ENCODE measurements around the gene ROR2.

DNA sequence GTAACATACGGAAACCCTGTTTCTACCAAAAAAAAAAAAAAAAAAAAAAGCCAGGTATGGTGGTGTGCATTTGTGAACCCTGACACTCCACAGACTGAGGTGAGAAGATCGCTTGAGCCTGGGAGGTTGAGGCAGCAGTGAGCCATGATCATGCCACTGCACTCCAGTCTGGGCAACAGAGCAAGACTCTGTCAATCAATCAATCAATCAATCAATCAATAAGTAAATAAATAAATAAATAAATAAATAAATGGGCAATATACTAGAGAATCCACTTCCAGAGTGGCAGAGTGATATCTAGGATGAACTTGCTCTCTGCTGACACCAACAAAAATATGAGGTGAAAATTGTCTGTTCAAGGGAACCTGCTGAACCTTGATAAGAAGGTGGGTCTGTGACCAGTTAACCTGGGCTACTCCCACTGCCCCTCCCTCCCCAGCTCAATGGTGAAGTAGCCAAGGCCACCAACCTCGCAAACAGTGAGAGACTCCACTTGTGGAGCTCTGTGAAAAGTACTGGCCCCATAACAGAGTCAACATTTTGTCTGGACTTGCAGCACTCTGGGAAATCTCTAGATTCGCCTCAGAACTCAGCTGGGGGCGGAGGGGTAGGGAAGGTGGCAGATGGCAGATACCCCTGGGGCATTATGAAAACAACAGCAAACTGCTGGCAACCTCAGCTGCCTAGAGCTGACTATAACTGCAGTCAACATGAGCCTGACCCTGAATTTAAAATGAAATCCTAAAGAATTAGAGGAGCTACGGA lies 163.7 kb downstream of the ROR2 start:
- TF ChIP-seq, protein P1, sequence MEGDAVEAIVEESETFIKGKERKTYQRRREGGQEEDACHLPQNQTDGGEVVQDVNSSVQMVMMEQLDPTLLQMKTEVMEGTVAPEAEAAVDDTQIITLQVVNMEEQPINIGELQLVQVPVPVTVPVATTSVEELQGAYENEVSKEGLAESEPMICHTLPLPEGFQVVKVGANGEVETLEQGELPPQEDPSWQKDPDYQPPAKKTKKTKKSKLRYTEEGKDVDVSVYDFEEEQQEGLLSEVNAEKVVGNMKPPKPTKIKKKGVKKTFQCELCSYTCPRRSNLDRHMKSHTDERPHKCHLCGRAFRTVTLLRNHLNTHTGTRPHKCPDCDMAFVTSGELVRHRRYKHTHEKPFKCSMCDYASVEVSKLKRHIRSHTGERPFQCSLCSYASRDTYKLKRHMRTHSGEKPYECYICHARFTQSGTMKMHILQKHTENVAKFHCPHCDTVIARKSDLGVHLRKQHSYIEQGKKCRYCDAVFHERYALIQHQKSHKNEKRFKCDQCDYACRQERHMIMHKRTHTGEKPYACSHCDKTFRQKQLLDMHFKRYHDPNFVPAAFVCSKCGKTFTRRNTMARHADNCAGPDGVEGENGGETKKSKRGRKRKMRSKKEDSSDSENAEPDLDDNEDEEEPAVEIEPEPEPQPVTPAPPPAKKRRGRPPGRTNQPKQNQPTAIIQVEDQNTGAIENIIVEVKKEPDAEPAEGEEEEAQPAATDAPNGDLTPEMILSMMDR (conservative IDR thresholded peaks at IDR 0.05; ENCODE audit: low read depth, low read length): no peak
- no peak for TF ChIP-seq EZH2 (IDR thresholded peaks at IDR 0.05; ENCODE audit: low read length, unreplicated experiment)

Measured in PC-3 (cell line).